Heart left ventricle (tissue), 13 donors: Measurements from ENCODE around the gene CYB5D1.

ENCODE experiments used
- POLR2A ChIP-seq, 2 donors: fragments of 450-650 bp; IDR thresholded peaks; one replicate each; pipeline ENCODE4 v1.6.1; 2017; ENCODE audit warnings: antibody characterized with exemption in 2 of 2, mild to moderate bottlenecking in 2 of 2, moderate library complexity in 2 of 2
- TF ChIP-seq, protein P1 (sequence below), 12 donors: fragments of 200-600 bp; sonication (generic) in 4 of 12; IDR thresholded peaks; one replicate each; pipeline versions ENCODE4 v1.5.0 to v1.8.0; 2018 to 2022; ENCODE audit warnings: antibody characterized with exemption in 12 of 12, mild to moderate bottlenecking in 5 of 12
- donor health status: ischemic (EF 13 %, LVEDD 7.1; RV severe dilation, severe dysfunction).
- donor health status: DM: no; HTN: yes; CAD: no.
- donor health status: DM: no; HTN: no; CAD: no.
- donor health status: ischemic (EF 25% LVEDD 6.9; RV normal size, moderate dysfunction).
- donor health status: ischemic (EF 25% LVEDD 5.7; RV mildly dilated, moderate dysfunction).
- donor health status: ischemic (EF 35%, LVEDD 5.7; RV mildly dilated, moderate dysfunction).
- donor health status: nonischemic (EF 11% LVEDD 7.7; RV severe dilation, severe dysfunction).
- donor health status: DM: yes; HTN: yes; CAD: no.
- donor health status: PGD.
- donor health status: ischemic (EF 29% LVEDD 5.4; RV normal size, mild dysfunction).
- donor health status: nonischemic (EF 23%, LVEDD 6.1; RV moderate dilation, normal function).

DNA sequence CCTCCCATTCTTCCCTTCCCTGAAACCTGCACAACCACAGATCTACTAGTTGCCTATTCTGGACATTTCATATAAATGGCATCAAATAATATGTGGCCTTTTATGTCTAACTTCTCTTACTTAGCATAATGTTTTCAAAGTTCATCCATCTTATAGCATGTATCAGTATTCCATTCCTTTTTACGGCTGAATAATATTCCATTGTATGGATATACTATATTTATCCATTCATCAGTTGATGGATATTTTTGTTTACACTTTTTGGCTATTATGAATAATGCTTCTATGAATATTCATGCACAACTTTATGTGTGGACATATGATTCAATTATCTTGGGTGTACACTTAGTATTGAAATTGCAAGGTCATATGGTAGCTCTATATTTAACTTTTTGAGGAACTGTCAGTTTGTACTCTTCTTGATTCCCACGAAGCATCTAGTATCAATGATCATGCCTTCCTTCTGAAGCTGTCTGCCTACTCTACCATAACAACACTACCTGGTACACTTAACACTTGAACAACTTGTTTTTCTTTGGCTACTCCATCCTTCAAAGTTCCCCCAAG, 18.1 kb downstream of the CYB5D1 start:
- TF ChIP-seq POLR2A (IDR thresholded peaks at IDR 0.05), result no peak
- TF ChIP-seq, protein P1, sequence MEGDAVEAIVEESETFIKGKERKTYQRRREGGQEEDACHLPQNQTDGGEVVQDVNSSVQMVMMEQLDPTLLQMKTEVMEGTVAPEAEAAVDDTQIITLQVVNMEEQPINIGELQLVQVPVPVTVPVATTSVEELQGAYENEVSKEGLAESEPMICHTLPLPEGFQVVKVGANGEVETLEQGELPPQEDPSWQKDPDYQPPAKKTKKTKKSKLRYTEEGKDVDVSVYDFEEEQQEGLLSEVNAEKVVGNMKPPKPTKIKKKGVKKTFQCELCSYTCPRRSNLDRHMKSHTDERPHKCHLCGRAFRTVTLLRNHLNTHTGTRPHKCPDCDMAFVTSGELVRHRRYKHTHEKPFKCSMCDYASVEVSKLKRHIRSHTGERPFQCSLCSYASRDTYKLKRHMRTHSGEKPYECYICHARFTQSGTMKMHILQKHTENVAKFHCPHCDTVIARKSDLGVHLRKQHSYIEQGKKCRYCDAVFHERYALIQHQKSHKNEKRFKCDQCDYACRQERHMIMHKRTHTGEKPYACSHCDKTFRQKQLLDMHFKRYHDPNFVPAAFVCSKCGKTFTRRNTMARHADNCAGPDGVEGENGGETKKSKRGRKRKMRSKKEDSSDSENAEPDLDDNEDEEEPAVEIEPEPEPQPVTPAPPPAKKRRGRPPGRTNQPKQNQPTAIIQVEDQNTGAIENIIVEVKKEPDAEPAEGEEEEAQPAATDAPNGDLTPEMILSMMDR (IDR thresholded peaks at IDR 0.05), result no peak
